HG03460 (cell line): ENCODE data around the gene FAM118B.
A peak's percentile ranks its signal among the peaks of the same experiment; 100 is the strongest.

Source experiments
- ATAC-seq: cut with Tn5 transposase; IDR thresholded peaks from one replicate; pipeline ENCODE4 v1.9.1; 2021; ENCODE audit not compliant: unreplicated experiment

FAM118B gene

DNA sequence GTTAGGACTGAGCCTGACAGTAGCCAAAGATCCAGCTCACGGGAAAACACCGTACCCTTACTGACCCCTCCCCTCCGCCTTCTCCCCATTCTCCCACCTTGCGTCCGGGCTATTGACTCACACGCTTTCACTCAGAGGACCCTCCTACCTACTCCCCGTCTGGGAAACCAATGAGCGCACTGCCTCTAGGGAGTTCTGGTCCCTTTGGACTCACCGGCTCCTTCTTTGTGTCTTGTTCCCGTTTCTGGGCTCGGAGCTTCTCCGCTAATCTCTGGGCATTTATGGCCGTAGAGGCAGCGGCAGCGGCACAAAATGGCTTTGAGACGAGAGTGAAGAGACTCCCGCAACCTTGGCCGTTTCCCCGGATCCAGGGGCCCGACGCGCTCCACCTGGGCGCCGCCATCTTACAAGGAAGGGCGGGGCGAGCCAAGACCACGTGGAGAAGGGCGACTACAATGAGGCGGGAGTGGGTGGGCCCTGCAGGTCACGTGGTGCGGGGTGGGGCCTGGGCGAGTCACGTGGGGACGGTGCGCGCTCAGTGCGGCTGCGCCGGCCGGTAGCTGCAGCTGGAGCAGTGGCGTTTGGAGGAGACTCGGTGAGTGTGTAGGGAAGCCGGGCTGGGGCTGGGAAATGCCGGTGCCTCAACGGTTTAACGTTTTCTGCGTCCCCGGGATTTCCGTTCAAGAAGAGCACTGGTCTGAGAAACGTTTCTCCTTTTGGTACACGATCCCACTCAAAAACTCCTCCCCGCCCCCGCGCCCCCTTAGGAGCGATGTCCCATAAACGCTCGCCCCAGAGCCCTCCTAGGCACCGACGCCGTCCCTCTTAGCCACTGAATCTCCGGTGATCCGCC is at the start of gene FAM118B, which contains the start of gene RPUSD4:
TSS of gene FAM118B (plus strand) at position 547 of the 853 bp plus-strand sequence. CDS start 23,220 bp downstream, outside the sequence.
TSS of gene RPUSD4 (minus strand) at position 415 of the 853 bp plus-strand sequence. CDS start at position 403, 12 bp downstream.
- ATAC-seq: peak; percentile 95

- ATAC-seq: no peak
Measured at GRCh38 chr11:126162306-126163030, 49.1 kb upstream of the FAM118B start.

DNA sequence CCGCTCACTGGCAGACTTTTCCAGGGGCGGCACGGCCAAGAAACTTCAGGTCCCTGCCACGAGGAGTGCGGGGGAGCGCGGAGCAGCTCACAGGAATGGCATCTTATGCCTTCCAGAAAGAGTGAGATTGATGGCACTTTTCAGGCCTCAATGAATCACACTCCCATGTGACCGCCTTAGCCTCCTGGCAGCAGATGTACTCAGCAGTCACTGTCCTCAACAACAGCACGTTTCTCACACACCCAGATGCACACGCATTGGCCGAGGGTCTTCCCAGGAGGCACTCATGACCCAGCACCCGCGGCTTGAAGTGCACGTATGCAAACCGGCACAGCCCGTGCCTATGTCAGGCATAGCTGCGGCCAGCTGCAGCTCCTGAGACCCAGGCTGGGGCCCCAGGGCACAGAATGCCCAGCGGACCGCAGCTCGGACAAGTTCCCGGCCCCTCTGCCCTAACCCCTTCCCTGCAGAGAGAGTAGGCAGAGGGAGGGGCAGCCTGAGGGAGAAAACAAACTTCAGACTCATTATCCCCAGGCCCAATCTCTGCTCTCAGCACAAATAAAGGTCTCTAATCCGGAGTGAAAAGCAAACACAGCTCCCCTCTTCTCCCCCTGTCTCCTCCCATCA is 48.4 kb upstream of the FAM118B start:
- no peak for ATAC-seq

- ATAC-seq: no peak
Measured at GRCh38 chr11:126163779-126164178, 47.8 kb upstream of the FAM118B start.

GRCh38 chr11:126164781-126165180 is 46.8 kb upstream of the FAM118B start:
- no peak for ATAC-seq

DNA sequence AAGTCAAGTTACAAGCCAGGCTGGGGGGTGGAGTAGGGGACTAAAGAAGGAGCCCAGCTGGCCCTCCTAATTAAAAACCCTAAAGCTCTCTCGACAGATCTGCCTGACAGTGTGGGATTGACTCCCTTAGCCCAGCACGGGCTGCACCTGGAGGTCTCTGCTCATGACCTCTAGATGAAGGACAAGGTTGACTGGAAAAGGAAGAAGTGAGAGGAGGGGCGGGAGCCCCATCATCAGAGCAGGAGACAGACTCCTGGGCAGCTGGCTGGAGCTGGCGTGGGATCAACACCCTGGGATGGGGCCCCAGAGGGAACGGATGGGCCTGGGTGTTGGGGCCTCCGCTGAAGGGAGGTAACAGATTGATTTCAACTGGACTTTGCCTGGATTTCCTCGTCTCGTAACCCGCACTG is 46.3 kb upstream of the FAM118B start:
- no peak for ATAC-seq

DNA sequence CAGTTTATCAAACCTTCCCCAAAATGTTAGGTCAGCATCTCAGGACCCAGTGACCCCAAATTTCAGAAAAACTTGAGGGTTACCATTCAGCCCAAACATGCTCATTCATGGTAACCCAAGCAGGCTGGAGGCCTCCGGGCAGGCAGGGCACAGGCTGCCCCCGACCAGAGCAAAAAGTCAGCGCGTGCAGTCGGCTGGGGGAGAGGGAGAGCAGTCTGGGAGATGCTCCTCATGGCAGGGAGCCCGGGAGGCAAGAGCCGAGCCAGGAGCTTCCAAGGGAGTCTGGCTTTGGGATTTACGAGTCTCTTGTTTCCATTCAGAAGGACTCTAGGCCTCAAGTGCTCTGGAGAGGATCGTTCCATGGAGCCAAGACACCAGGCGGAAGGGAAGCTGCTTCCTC is 45.8 kb upstream of the FAM118B start:
- no peak for ATAC-seq

- no peak for ATAC-seq
Measured at GRCh38 chr11:126166413-126166812, 45.2 kb upstream of the FAM118B start.

- ATAC-seq: no peak
Measured at GRCh38 chr11:126167488-126167887, 44.1 kb upstream of the FAM118B start.

DNA sequence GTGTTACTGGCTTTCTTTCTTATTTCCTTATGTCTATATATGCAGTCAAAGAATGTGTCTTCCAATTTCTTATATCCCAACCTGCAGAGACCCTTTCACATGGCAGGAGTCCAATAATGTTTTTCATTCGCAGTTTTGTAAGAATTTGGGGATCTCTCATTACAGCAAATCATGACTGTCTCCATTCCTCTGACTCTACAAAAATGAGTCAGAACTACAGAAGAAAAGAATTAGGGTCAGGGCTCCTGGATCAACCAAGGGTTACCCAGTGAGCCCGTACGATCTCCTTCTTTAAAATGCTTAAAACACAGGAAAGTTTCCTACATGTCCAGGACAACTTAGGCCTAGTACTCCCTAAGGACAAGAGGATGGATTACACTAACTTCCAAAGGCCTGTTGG is 42.3 kb upstream of the FAM118B start:
- no peak for ATAC-seq

DNA sequence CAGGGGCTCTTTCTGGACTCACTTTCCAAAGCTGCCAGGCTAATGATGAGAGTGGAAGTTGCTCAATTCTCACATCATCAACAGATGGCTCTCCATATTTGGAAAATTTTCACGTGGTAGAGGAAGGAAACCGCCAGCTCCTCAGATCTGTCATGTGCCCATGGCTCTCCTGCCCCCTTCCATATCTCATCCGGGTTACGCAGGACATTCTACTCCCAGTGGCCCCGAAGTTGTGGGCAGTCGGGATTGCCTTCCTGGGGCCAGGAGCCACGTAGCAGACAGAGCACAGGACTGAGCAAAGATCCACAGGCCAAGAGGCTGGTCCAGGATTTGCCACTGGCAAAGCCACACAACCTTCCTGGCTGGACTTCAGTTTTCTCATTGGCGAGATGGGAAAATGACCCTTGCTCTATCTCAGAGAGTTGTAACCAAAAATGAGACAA is 39.0 kb upstream of the FAM118B start:
- ATAC-seq: no peak

DNA sequence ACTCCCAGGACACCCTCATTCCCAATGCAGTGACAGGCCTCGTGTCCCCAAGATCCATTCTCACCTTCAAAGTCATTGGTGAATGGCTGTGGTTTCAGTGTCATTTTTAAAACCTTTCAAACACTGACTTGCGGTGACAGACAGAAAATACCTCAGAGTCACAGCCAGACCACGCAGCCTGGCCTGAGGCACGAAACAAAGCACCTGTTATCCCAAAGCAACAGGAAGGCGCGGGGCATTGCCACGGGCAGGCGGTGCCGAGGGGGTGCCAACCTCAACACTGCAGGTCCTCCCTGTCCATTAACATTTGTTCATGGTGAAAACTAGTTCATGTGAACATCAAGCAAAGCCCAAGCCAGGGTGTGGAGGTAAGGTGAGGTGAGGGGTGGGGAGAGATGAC is 38.3 kb upstream of the FAM118B start:
- no peak for ATAC-seq

GRCh38 chr11:126174816-126175215 is 36.8 kb upstream of the FAM118B start:
- ATAC-seq: no peak

DNA sequence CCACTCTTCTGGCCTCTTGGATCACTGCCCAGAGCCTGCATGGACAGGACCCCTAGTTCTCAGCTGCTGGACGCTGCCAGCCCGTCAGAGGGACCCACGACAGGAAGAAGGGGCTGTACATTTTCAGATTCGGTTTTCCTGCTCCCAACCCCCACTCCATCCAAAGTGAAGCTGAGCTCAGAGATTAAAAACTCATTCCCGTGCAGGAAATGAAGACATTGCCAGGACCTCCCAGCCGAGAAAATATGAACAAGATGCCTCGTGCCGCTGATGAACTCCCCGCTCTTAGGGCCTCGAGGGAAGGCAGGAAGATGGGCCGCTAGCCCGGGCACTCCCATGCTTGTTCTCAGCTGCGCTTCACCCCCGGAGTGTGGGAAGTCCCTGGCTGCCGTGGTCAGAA is 36.2 kb upstream of the FAM118B start:
- ATAC-seq: no peak

GRCh38 chr11:126176853-126177470 is 34.6 kb upstream of the FAM118B start:
- ATAC-seq: no peak

- peak; percentile 86 for ATAC-seq
Measured at GRCh38 chr11:126181939-126182730, 29.4 kb upstream of the FAM118B start.

DNA sequence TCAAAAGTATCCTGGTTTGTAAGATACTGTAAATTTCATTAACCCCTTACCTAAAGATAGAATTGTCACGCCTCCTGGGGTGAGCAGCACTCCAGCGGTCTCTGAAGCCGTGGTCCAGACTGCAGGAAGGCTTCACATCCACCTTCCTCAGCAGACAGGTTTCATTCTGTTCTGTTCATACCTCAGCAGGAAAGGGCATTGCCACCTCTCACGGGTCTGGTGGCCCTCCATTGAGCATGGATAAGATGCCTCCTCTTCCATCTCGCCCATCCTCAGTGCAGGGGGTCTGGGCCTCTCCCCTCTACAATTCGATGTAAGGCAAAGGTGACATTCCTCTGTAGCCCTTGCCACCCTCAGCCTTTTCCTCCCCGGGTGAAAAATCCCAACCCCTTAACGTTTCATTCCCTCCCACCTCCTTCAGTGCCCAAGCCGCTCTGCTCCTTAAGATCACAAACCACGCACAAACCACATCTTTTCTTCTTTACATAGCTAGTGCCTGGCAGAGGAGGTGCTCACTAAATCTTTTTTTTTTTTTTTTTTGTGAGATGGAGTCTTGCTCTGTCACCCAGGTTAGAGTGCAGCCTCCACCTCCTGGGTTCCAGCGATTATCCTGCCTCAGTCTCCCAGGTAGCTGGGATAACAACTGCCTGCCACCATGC is 28.7 kb upstream of the FAM118B start:
- ATAC-seq: no peak

GRCh38 chr11:126185259-126186024 is 26.1 kb upstream of the FAM118B start:
- no peak for ATAC-seq
